Measurements from ENCODE around the gene RPL29. TPM values are rescaled to one million over a fixed set of nuclear protein-coding genes. Genes with fewer than 3 reads are reported as not detected.

The RPL29 gene
- total and polyA plus RNA-seq, 2 donors from 2014 or later: 785 to 1,416 TPM

DNA sequence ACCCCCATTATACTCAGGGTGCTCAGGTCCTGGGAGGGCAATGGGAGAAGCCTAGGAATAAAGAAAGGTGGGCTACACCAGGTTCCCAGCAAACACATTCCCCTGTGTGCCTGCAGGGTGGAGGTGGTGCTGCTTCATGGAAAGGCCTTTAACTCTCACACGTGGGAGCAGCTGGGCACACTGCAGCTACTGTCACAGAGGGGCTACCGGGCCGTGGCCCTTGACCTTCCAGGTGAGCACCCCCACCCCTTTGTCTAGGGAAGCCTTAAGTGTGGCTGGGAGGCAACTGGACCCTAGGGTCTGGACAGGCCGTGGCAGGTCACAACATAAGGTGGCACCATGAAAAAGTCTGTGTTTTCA lies 17.6 kb downstream of the RPL29 start:
- Histone ChIP-seq H3K4me3 (ENCODE audit: low read length in 3 of 3) (no peak overlapping the region), H3K27ac (ENCODE audit: low read depth in 2 of 2, low read length in 2 of 2) (peak overlapping the region in 1 of 2 donors; percentile 9), H3K27me3 (ENCODE audit: control insufficient read depth, insufficient read depth, low read length) (no peaks in the 10 kb centered on the region), H3K9me3 (ENCODE audit: control insufficient read depth in 2 of 3, insufficient read depth in 1 of 3, low read length in 3 of 3) (no peaks in the 10 kb centered on the region), H3K9ac (ENCODE audit: low read length in 3 of 3) (no peak overlapping the region), H3K4me1 (ENCODE audit: control insufficient read depth in 2 of 3, insufficient read depth in 2 of 3, low read depth in 1 of 3, low read length in 3 of 3) (peaks cover 3 to 30% (median 4%) of the 10 kb centered on the region in 3 donors), H3K36me3 (ENCODE audit: control insufficient read depth in 2 of 3, insufficient read depth in 3 of 3, low read length in 3 of 3) (peaks cover 0 to 4% (median 3%) of the 10 kb centered on the region in 3 donors)
- FAIRE-seq (no peak), DNase-seq (no peak)
- intact Hi-C loops (cut with DNase I): no loop called here
- TF ChIP-seq, protein P1, sequence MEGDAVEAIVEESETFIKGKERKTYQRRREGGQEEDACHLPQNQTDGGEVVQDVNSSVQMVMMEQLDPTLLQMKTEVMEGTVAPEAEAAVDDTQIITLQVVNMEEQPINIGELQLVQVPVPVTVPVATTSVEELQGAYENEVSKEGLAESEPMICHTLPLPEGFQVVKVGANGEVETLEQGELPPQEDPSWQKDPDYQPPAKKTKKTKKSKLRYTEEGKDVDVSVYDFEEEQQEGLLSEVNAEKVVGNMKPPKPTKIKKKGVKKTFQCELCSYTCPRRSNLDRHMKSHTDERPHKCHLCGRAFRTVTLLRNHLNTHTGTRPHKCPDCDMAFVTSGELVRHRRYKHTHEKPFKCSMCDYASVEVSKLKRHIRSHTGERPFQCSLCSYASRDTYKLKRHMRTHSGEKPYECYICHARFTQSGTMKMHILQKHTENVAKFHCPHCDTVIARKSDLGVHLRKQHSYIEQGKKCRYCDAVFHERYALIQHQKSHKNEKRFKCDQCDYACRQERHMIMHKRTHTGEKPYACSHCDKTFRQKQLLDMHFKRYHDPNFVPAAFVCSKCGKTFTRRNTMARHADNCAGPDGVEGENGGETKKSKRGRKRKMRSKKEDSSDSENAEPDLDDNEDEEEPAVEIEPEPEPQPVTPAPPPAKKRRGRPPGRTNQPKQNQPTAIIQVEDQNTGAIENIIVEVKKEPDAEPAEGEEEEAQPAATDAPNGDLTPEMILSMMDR (IDR thresholded peaks at IDR 0.05; ENCODE audit: borderline replicate concordance, extremely low read depth, insufficient read depth): no peak

DNA sequence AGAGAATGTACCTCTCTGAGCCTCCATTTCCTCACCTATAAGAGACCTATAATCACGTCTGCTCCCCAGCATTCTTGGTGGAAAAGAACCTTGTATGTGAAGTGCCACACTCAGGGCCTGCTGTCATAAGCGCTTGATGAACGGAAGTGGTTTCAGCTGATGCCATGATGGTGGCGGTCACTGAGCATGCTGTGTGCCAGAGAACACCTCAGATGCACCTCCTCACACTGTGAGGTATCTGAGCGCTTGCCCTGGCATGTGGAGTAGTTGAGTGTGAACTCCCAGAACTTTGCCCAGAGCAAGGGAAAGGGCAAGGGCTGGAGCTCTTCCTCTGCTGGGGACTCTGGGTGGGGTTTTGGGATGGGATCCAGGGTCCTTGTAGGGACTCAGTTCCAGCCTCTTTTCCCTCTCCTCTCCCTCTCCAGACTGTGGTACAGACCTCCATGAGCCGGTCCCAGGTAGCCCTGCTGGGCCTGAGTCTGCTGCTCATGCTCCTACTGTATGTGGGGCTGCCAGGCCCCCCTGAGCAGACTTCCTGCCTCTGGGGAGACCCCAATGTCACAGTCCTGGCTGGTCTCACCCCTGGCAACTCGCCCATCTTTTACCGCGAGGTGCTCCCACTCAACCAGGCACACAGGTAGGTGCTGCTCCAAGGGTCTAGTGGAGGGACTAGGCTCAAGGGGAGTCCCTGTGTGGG lies 18.1 kb downstream of the RPL29 start:
- Histone ChIP-seq H3K9me3 (ENCODE audit: control insufficient read depth in 2 of 3, insufficient read depth in 1 of 3, low read length in 3 of 3) (no peaks in the 10 kb centered on the region), H3K4me3 (ENCODE audit: low read length in 3 of 3) (no peak overlapping the region), H3K4me1 (ENCODE audit: control insufficient read depth in 2 of 3, insufficient read depth in 2 of 3, low read depth in 1 of 3, low read length in 3 of 3) (peaks cover 3 to 29% (median 4%) of the 10 kb centered on the region in 3 donors), H3K36me3 (ENCODE audit: control insufficient read depth in 2 of 3, insufficient read depth in 3 of 3, low read length in 3 of 3) (peaks cover 0 to 4% (median 3%) of the 10 kb centered on the region in 3 donors), H3K27me3 (ENCODE audit: control insufficient read depth, insufficient read depth, low read length) (no peaks in the 10 kb centered on the region), H3K27ac (ENCODE audit: low read depth in 2 of 2, low read length in 2 of 2) (peak overlapping the region in 1 of 2 donors; percentile 9), H3K9ac (ENCODE audit: low read length in 3 of 3) (no peak overlapping the region)
- TF ChIP-seq, protein P1 (IDR thresholded peaks at IDR 0.05; ENCODE audit: borderline replicate concordance, extremely low read depth, insufficient read depth): no peak
- DNase-seq: no peak
- intact Hi-C loops (cut with DNase I): no loop called here
- no peak for FAIRE-seq

GRCh38 chr3:51975852-51976549 lies 19.7 kb downstream of the RPL29 start:
- Histone ChIP-seq H3K27me3 (ENCODE audit: control insufficient read depth, insufficient read depth, low read length) (no peaks in the 10 kb centered on the region), H3K36me3 (ENCODE audit: control insufficient read depth in 2 of 3, insufficient read depth in 3 of 3, low read length in 3 of 3) (peaks cover 0 to 5% (median 3%) of the 10 kb centered on the region in 3 donors), H3K4me1 (ENCODE audit: control insufficient read depth in 2 of 3, insufficient read depth in 2 of 3, low read depth in 1 of 3, low read length in 3 of 3) (peaks cover 3 to 23% (median 6%) of the 10 kb centered on the region in 3 donors), H3K9me3 (ENCODE audit: control insufficient read depth in 2 of 3, insufficient read depth in 1 of 3, low read length in 3 of 3) (no peaks in the 10 kb centered on the region), H3K4me3 (ENCODE audit: low read length in 3 of 3) (peak overlapping the region; percentile 62 to 94 (median 81)), H3K27ac (ENCODE audit: low read depth in 2 of 2, low read length in 2 of 2) (peak overlapping the region; percentile 64 to 98), H3K9ac (ENCODE audit: low read length in 3 of 3) (peak overlapping the region in 2 of 3 donors; percentile 52 to 96)
- DNase-seq: peak; percentile 77 to 93 (median 91)
- no peak for FAIRE-seq
- intact Hi-C loops (cut with DNase I): no loop called here
- TF ChIP-seq, protein P1 (IDR thresholded peaks at IDR 0.05; ENCODE audit: borderline replicate concordance, extremely low read depth, insufficient read depth): no peak
